HG03354 (cell line): ENCODE results near the gene TYSND1.
"Not testable (repeated sequence)": the region's sequence is repeated elsewhere in the genome, so short reads cannot be mapped to it uniquely, and the experiment has no call there.

Experiments used
- ATAC-seq: cut with Tn5 transposase; IDR thresholded peaks from one replicate; pipeline ENCODE4 v1.9.1; 2021; ENCODE audit warnings: mild to moderate bottlenecking; ENCODE audit not compliant: unreplicated experiment, poor library complexity, severe bottlenecking

Gene TYSND1, protein sequence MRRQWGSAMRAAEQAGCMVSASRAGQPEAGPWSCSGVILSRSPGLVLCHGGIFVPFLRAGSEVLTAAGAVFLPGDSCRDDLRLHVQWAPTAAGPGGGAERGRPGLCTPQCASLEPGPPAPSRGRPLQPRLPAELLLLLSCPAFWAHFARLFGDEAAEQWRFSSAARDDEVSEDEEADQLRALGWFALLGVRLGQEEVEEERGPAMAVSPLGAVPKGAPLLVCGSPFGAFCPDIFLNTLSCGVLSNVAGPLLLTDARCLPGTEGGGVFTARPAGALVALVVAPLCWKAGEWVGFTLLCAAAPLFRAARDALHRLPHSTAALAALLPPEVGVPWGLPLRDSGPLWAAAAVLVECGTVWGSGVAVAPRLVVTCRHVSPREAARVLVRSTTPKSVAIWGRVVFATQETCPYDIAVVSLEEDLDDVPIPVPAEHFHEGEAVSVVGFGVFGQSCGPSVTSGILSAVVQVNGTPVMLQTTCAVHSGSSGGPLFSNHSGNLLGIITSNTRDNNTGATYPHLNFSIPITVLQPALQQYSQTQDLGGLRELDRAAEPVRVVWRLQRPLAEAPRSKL

DNA sequence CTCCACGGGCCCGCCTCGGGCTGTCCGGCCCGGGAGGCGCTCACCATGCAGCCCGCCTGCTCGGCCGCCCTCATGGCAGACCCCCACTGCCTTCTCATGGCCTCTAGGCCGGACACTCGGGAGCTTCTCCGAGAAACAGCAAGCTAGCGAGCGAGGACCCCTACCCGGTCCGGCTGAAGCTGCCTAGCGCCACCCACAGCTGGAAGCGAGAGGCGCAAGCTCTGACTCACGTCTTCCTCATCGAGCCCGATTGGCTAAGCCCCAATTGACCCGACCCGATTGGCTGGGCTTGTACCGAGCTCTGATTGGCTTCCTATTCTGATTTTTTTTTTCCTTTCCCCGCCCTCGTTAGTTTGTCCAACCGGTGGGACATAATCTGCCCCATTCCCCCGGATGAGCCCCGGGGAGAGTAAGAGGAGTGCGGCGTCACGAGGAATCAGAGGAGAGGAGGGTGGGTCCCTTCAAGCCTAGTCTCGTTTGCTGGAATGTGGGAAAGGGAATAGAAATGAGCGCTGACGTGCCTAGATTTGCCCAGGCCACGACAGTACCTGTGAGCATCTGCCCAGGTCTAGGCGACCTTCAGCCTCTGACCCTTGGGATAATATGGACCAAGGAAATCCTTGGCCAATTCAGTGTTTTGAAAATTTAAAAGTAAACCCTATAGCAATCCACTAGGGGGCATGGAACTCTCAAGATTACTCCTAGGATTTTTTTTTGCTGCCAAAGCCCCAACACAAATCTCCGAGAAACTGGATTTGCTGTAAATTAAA lies at the start of gene TYSND1:
TYSND1 (minus strand) TSS at position 212 of the 770 bp plus-strand sequence; CDS start at position 98, 114 bp downstream.
- ATAC-seq, result peak; percentile 92

DNA sequence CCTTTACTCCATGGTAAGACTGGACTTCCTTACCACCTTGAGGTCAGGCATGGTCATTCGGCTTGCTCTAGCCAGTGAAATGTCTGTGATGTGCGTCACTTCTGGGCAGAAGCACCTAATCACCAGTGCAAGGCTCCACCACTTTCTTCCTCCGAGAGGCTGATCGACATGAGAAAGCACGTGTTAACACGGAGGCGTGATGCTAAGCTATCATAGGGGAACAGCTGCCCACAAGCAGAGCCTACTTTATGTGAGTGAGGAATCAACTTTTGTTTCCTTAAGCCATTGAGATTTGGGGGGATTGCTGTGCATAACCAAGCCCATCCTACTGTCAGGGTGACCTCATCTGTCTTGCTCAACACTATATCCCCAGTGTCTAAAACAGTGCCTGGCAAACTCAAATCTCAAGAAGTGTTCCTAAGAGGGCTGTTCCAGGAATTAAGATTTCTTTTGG lies 46.9 kb upstream of the TYSND1 start:
- ATAC-seq, result no peak

DNA sequence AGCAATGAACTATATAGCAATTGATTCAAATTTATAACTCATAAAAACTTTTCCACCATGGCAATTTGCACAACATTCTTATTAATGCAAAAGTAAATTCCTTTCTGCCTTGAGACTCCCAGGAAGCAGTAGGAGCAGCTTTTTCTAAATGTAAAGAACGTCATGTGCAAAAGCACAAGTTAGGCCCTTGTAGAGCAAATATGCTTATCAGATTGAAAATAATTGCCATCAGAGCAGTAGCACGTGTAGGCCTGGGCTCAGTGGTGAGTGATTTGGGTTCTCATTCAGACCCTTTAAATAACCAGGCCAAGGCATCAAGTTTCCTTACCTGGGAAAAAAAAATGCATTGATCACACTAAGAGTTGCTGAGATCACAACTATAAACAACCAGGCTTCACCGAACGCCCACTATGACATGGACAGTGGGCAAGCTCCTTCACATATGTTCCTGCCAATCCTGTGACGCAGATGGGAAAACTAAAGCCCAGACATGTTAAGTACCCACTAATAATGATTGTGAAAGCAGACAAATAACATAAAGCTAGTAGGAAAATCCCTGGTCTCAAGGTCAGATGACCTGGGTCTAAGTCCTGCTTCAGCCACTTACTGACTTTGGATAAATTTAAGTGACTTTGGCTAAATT lies 45.9 kb upstream of the TYSND1 start:
- ATAC-seq, result no peak

DNA sequence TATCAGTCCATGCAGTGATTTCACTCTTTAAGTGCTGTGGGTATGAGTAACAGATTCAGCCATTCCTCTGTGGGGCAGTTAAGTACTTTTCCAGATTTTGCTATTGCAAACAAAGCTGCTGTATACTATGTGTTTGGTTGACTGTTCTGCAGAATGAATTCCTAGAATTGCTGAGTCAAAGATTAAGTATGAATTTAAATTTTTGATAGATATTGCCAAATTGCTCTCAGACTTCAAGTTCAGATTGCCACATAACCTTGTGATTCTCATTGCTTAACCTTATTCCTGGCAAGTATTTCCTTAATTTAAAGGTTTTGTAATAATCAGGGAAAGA lies 45.4 kb upstream of the TYSND1 start:
- ATAC-seq, result no peak

DNA sequence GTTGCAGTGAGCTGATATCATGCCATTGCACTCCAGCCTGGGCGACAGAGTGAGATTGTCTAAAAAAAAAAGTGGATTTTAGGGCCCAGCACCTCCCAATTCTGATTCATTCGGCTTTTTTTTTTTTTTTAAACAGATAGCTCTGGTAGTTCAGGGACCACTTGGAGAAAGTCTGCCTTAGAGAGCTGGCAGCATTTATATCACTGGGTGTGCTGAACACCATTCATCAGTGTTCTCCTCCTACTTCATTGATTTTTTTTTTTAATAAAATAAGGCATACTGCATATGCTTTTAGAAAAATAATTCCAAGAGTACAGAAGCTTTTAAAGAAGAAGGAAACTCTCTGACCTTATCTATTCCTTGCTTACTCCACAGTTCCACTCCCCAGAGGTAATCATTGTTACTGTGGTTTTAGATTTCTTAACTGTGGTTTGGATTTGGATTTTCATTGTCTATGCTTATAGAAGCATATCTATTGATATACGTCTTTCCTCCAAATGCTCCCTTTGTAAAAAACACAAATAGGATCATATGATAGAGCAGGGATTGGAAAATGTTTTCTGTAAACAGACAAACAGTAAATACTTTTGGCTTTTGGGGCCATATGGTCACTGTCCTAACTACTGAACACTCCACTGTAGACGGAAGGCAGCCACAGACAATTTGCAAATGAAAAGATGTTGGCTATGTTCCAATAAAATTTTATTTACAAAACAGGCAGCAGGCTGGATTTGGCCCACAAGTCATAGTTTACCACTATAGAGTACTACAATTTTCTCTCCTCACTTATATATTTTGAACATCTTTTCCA lies 44.9 kb upstream of the TYSND1 start:
- ATAC-seq, result no peak

DNA sequence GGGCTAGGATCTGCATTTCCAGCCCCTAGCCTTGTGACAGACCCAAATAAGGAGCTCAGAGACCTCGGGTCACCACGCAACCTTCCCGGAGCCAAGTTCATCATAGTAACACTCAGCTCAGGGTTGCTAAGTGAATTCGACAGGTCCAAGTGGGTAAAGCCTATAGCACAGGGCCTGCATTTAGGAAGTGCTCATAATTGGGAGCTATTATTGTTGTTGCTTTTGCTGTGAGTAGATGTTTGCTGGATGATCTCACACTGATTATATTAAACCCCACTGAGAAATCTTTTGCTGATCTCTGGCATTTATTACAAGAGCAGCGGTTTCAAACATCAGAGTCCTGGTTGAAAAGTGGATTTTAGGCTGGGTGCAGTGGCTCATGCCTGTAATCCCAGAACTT lies 44.1 kb upstream of the TYSND1 start:
- ATAC-seq, result no peak

DNA sequence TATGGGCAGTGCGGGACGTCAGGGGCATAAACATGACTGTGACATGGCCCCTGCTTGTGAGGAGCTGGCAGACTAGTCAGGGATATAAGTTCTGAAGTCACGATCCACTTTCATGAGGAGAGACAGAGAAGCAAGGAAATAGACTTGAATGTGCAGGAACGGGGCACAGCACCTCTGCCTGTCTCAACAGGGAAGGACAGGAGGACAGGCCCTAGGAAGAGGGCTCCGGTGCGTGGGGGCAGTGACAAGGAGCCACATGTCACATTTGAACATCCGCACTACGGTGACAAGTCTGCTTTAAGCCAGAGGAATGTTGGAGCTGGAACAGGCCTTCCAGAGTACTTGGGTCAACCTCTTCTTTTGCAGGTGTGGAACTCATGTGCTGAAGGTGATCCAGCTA lies 43.6 kb upstream of the TYSND1 start:
- ATAC-seq, result no peak

DNA sequence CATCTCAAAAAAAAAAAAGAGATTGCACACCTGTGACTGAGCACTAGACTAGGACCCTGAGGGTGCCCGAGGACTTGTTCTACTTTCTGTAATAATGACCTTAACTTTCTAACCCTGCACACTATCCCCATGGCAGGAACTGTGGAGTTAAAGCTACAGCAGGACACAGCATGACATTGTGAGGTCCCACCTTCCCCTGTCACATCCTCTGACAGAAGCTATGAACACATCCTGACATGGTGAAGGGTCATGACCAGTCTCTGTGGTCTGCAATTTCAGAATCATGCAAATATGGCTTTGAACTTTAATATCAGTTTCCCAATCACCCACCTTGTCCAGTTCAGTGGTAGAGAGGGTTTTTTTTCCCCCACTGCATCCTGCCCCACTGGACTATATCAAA lies 42.3 kb upstream of the TYSND1 start:
- ATAC-seq, result no peak

DNA sequence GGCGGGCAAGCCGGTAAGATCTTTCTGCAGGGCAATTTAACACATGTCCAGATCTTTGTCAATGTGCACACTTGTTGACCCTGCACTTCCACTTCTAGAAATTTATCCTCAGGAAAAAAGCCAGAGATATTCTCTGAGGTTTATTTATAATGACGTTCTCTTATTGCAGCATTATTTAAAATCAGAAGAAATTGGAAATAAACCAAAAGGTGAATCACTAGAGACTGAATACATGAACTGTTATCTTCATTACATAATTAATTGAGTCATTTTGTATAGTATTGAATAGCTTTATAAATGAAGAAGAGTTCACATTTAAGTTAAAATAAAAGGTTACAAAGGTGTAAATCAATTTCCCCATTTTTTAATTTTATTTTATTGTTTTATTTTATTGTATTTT lies 40.1 kb upstream of the TYSND1 start:
- no peak for ATAC-seq

DNA sequence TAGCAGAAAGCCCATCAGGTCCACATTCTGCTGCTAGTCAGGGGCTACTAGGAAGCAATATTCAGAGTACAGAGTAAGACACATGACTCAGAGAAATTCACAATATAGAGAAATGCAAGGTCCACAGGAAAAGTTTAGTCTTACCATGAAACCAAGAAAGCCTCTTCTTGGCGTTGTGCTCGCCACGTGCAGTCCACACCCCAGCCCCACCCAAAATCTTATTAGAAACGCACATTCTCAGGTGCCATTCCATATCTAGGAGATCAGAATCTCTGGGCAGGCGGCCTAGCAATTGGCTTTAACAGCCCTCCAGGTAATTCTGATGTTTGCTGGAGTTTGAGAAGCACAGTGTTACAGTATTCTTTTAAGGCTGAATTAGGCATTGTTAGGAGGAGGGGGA lies 39.6 kb upstream of the TYSND1 start:
- ATAC-seq, result no peak

DNA sequence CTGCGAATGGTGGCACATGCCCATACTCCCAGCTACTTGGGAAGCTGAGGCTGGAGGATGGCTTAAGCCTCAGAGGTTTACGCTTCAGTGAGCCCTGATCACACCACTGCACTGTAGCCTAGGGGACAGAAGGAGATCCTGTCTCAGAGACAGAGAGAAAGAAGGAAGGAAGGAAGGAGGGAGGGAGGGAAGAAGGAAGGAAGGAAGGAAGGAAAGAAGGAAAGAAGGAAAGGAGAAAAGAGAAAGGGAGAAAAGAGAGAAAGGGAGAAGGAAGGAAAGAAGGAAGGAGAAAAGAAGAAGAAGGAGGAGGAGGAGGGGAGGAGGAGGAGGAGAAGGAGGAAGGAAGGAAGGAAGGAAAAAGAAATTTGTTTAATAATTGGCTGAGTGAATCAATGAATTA lies 36.8 kb upstream of the TYSND1 start:
- no peak for ATAC-seq

DNA sequence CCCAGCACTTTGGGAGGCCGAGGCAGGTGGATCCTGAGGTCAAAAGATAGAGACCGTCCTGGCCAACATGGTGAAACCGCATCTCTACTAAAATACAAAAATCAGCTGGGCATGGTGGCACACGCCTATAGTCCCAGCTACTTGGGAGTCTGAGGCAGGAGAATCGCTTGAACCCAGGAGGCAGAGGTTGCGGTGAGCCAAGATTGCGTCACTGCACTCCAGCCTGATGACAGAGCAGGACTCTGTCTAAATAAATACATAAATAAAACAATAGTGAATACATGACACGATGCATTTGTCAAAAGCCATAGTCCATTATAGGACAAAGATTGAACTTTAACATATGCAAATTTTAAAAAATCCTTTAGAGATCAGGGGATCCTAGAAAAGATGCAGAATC lies 32.7 kb upstream of the TYSND1 start:
- not testable (repeated sequence) for ATAC-seq

DNA sequence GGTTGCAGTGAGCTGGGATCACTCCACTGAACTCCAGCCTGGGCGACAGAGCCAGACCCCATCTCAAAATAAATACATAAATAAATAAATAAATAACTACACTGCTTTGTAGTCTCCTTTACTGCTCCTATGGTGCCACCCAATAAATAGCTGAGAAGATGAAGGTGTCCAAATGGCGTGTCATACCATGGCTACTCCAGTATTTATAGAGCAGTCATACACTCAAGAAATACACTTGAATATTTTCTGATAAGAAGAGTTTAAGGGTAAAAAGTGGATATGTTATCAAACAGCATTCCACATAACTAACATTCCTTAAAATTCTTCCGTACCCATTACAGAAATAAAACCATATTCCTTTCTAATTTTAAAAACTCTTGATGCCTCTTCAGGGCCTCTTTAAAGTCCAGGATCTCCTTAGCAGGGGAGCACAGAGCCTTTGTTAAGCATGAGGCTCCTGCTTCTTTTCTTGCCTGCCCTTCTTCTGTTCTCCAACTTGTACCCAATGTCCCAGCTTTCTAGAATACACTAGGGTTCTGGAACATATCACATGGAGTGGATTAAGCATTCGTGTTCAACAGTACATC lies 31.7 kb upstream of the TYSND1 start:
- ATAC-seq, result no peak

DNA sequence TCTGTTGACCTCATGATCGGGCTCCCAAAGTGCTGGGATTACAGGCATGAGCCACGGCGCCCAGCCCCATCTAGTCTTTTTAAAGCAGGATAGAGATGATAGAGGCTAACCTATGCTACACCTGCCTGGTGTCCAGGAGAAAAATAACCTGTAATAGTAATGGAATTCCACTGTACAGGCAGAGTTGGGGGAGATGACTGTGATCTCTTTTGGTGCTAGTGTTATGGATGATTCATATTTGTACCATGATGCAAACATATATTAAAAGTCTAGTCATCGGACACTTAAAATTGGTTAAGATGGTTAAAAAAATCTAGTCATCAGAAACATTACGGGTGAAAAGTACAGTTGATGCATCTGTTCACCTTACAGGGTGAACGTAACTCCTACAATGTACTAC lies 29.9 kb upstream of the TYSND1 start:
- ATAC-seq, result no peak

DNA sequence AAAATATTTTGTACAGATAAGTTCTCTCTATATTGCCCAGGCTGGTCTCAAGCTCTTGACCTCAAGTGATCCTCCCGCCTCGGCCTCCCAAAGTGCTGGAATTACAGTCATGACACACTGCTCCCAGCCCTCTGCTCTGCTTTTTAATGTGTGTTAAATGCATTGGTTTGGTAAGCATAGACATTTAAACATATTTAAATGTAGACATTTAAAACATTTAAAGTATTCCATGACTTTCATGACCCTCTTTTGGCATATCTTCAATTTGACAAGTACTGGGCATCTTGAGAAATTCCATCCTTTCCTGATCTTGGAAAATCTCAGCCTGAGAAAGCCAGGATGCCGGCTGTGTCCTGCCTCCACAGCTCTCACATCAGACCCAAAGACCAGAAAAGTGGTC lies 29.0 kb upstream of the TYSND1 start:
- no peak for ATAC-seq

DNA sequence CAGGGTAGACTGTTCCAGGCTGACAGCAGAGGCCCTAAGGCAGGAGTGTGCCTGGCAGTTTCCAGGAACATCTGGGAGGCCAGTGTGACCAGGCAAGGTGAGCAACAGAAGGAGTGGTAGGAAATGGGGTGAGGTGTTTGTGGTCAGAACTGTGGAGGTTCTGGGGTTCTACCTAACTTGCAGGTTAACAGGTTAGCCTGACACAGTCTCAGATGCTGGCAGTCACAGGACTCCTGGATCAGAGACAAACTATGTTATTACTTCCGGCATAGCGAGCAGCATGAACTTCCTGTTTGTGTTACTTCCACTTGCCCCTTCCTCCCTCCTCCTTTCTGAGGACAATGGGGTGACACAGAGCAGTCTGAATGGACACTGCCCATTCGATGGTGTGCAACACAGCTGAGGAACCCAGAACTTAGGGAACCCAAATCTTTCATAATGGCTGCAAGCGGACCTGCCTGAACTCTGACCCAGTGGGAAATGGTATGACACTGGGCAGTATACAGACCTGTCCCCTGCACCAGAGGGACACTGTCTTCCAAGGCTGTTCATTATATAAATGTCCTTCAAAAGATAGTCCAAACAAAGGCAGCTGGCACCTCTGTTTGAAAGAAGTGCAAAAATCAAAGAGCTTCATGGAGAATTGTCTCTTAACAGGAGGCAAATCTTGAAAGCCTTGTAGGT lies 27.7 kb upstream of the TYSND1 start:
- no peak for ATAC-seq

DNA sequence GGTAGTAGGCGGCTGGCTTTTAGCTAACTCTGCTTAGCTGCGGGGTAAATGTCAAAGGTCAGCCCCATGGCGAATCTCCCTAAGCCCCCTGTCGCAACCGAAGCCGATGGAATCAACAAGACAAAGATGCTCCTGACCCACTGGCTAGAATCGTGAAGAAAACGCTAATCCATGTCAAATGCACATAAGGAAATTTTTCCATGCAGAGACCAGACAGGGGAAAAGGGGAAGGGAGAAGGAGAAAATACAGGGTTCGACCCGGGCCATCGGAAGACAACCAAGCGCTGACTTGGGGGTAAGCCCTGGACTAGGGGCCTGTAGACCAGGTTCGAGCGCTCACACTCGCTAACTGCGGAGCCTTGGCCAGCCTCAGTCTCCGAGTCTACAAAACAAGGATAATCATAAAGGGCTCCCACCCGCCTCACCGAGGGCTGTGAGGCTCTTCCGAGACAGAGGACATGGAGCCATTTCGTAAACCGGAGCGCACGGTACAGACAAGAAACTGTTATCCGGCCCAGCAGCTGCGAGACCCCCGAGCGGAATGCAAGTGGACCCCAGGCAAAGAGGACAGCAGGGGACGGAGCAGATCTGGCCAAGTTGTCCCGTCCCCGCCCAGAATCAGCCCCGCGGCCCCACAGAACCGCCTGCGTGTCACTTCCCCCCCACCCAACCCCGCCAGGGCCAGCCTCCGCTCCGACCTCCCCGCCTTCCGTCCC lies 23.3 kb upstream of the TYSND1 start:
- ATAC-seq, result peak; percentile 32

DNA sequence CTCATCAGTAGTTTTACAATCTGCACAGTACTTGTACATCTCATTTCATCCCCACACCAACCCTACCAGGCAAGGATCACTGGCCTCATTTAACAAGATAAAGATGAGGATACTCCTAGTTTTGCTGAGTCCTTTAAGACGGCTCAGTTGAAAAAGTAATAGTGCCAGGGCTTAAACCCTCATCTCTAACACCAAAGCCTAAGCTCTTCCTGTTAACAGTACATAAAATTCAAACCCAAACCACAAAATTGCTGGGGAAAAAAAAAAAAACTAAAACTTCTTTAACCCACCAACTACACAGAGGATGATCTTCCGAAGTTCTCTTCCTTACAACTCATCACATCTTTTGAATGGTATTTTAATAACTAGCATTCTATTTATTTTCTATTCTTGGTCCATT lies 22.5 kb upstream of the TYSND1 start:
- no peak for ATAC-seq
